Upper lobe of left lung (tissue), 6 donors: Measurements from ENCODE around the gene CCDC61. TPM values are rescaled to one million over a fixed set of nuclear protein-coding genes. Genes with fewer than 3 reads are reported as not detected.

Experiments used
- ATAC-seq, 2 donors: fragments of 200-7000 bp; cut with Tn5 transposase; one replicate each; pipeline ENCODE4 v1.9.1; 2022; ENCODE audit warnings: mild to moderate bottlenecking in 2 of 2, moderate library complexity in 2 of 2; ENCODE audit not compliant: low FRiP score in 2 of 2
- DNase-seq, 2 donors: peaks; one replicate each; pipeline ENCODE4 v3.0.0-alpha.2; 2019 to 2020
- H3K27ac ChIP-seq, 4 donors: fragments of 200-600 bp; sonication (generic); one replicate each; pipeline ENCODE4 v1.5.1; 2016 to 2019
- H3K27me3 ChIP-seq, 4 donors: fragments of 200-600 bp; sonication (generic); one replicate each; pipeline ENCODE4 v1.5.1; 2017 to 2019
- H3K36me3 ChIP-seq, 4 donors: fragments of 200-600 bp; sonication (generic); one replicate each; pipeline ENCODE4 v1.5.1; 2016 to 2019
- H3K4me1 ChIP-seq, 4 donors: fragments of 200-600 bp; sonication (generic); one replicate each; pipeline ENCODE4 v1.5.1; 2018 to 2019
- H3K4me3 ChIP-seq, 4 donors: fragments of 200-600 bp; sonication (generic); one replicate each; pipeline ENCODE4 v1.5.1; 2017 to 2019; ENCODE audit warnings: mild to moderate bottlenecking in 2 of 4, moderate library complexity in 1 of 4
- H3K9me3 ChIP-seq, 4 donors: fragments of 200-600 bp; sonication (generic); one replicate each; pipeline ENCODE4 v1.5.1; 2018 to 2019
- EP300 ChIP-seq, 4 donors: sonication (generic); formaldehyde crosslinking; IDR thresholded peaks; one replicate each; pipeline ENCODE4 v1.5.1; 2017; ENCODE audit warnings: antibody characterized with exemption in 4 of 4, control low read depth in 2 of 4
- POLR2A ChIP-seq, 4 donors: fragments of 450-650 bp; IDR thresholded peaks; one replicate each; pipeline ENCODE4 v1.5.1; 2016 to 2017; ENCODE audit warnings: antibody characterized with exemption in 4 of 4, mild to moderate bottlenecking in 2 of 4
- POLR2AphosphoS5 ChIP-seq, 2 donors: sonication (generic); formaldehyde crosslinking; IDR thresholded peaks; one replicate each; pipeline ENCODE4 v1.5.1; 2017; ENCODE audit warnings: antibody characterized with exemption in 2 of 2
- WGBS, 2 donors: methylation state at CpG; one replicate each; pipeline ENCODE4 v1.1.5; 2017 to 2018; 5-methylcytosine and 5-hydroxymethylcytosine counted together
- total RNA-seq, 6 donors: library from RNA; depleted of rRNA in 4 of 6; stranded (reverse); fragments of >200 nt in 4 of 6; gene quantifications; one replicate each; pipeline versions ENCODE4 v1.1.0 to v1.2.1, GENCODE V29; 2016 to 2021
- TF ChIP-seq, protein P1 (sequence below), 6 experiments: fragments of 450-650 bp in 4 of 6; fragments of 200-600 bp in 2 of 6; sonication (generic) in 2 of 6; IDR thresholded peaks; one replicate each; pipeline ENCODE4 v1.5.1; 2016 to 2019; ENCODE audit warnings: antibody characterized with exemption in 6 of 6
- donor health status: DM: no; HTN: no; CAD: no; lungs with moderate emphysema.
- donor health status: DM: no; HTN: yes; CAD: no; lungs with severe emphysema.

The CCDC61 gene
- total RNA-seq, 6 donors from 2014 or later = 5.9 to 28.3 (median 20.3) TPM

DNA sequence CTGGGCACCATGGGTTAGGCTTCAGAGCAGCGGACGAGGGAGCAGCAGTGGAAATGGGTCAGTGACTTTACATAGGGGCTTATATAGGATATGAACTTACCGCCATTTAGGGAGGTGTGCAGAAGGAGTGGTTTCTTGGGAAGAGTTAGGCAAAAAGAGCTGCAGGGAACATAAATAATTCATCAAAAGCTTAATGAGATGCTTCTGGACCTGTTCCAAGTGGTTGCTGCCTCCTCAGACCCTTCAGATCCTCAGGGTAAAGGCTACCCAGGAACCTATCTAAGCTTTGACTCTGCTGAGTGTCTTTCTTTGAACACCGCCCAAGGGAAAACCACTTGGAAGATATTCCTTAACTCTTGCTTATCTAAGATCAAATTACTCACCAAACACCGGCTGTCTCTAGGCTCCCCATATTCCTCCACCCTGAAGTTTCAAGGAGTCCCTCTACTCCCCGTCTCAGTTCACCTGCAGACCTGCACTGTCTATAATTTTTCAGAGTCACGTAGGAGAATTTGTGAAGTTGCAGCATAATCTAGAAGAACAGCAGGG, 45.8 kb downstream of the CCDC61 start, which contains the start of gene IGFL4:
IGFL4 (minus strand) TSS at position 51 of the 549 bp plus-strand sequence; CDS start at position 11, 40 bp downstream.
- no peaks in the 10 kb centered on the region for H3K4me1 ChIP-seq
- TF ChIP-seq, protein P1, sequence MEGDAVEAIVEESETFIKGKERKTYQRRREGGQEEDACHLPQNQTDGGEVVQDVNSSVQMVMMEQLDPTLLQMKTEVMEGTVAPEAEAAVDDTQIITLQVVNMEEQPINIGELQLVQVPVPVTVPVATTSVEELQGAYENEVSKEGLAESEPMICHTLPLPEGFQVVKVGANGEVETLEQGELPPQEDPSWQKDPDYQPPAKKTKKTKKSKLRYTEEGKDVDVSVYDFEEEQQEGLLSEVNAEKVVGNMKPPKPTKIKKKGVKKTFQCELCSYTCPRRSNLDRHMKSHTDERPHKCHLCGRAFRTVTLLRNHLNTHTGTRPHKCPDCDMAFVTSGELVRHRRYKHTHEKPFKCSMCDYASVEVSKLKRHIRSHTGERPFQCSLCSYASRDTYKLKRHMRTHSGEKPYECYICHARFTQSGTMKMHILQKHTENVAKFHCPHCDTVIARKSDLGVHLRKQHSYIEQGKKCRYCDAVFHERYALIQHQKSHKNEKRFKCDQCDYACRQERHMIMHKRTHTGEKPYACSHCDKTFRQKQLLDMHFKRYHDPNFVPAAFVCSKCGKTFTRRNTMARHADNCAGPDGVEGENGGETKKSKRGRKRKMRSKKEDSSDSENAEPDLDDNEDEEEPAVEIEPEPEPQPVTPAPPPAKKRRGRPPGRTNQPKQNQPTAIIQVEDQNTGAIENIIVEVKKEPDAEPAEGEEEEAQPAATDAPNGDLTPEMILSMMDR (IDR thresholded peaks at IDR 0.05) = no peak
- no peak for TF ChIP-seq POLR2A (IDR thresholded peaks at IDR 0.05)
- TF ChIP-seq EP300 (IDR thresholded peaks at IDR 0.05) = no peak
- TF ChIP-seq POLR2AphosphoS5 (IDR thresholded peaks at IDR 0.05) = no peak
- peaks cover 0 to 3% (median 0%) of the 10 kb centered on the region in 4 donors for H3K27me3 ChIP-seq
- no peak for DNase-seq
- no peak for ATAC-seq
- H3K36me3 ChIP-seq = no peaks in the 10 kb centered on the region
- H3K4me3 ChIP-seq = no peak within 1 kb of the TSS
- H3K27ac ChIP-seq = no peak within 1 kb of the TSS
- 40 to 55% methylated on average over 7 of the region's 7 CpGs for WGBS, 2 donors
- no peaks in the 10 kb centered on the region for H3K9me3 ChIP-seq

DNA sequence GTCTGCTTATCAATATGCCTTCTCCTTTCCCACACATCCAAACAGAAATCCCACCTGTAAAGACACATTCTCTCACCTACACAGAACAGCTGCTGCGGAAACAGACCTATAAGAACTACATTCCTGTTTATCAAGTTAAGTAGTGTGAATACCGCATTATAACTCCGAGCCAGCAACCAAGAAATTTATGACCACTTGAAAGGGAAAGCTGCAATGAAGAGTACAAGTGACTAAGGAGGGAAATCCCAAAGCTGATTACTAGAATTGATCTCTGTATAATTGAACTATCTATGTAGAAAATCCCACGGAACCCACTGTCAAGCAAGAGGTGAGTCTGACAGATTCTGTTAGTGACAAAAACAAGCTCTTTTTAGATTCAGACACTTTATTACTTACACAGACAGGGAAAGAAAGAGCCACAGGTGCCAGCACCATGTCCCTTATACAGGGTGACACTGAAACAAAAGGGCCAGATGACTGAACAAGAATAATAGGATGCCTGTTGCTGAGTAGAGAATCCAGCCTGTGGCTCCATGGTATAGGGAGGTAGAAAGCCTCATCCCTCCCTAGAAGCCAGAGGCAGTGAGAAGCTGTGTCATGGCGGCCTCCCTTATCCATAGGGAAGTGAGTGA, 47.1 kb downstream of the CCDC61 start:
- WGBS, 2 donors = 59 to 76% methylated on average over 5 of the region's 5 CpGs
- no peaks in the 10 kb centered on the region for H3K9me3 ChIP-seq
- no peaks in the 10 kb centered on the region for H3K36me3 ChIP-seq
- DNase-seq = no peak
- TF ChIP-seq EP300 (IDR thresholded peaks at IDR 0.05) = no peak
- no peak for TF ChIP-seq POLR2A (IDR thresholded peaks at IDR 0.05)
- TF ChIP-seq, protein P1 (IDR thresholded peaks at IDR 0.05) = no peak
- no peak for TF ChIP-seq POLR2AphosphoS5 (IDR thresholded peaks at IDR 0.05)
- no peak for ATAC-seq
- H3K4me3 ChIP-seq = no peak overlapping the region
- H3K4me1 ChIP-seq = no peaks in the 10 kb centered on the region
- H3K27me3 ChIP-seq = peaks cover 0 to 3% (median 0%) of the 10 kb centered on the region in 4 donors
- no peak overlapping the region for H3K27ac ChIP-seq

GRCh38 chr19:46043519-46043918, 48.3 kb downstream of the CCDC61 start:
- Histone ChIP-seq H3K4me3 (no peak overlapping the region), H3K4me1 (no peaks in the 10 kb centered on the region), H3K27me3 (peaks cover 0 to 3% (median 0%) of the 10 kb centered on the region in 4 donors), H3K27ac (no peak overlapping the region), H3K9me3 (no peaks in the 10 kb centered on the region), H3K36me3 (no peaks in the 10 kb centered on the region)
- ATAC-seq (no peak), DNase-seq (no peak)
- 95 to 100% methylated on average over 1 of the region's 1 CpG for WGBS, 2 donors
- TF ChIP-seq EP300 (IDR thresholded peaks at IDR 0.05) (no peak), POLR2AphosphoS5 (IDR thresholded peaks at IDR 0.05) (no peak), POLR2A (IDR thresholded peaks at IDR 0.05) (no peak)

DNA sequence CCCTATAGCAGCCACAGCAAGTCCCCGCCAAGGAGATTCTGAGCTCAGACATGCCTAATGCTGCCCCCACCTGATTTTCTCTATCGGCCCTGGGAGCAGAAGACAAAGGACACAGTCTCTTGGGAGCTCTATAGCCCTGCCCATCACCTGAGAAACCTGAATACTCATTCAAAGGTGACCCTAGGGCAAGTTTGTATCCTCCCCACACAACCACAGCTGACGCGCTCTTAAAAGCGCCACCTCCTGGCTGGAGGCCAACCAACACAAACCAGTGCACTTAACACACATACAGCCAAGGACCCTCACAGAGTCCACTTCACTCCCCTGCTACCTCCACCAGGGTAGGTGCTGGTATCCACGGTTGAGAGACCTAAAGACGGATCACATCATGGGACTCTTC, 54.3 kb downstream of the CCDC61 start:
- peaks cover 0 to 4% (median 0%) of the 10 kb centered on the region in 4 donors for H3K27me3 ChIP-seq
- no peak overlapping the region for H3K4me3 ChIP-seq
- no peak for DNase-seq
- WGBS, 2 donors = 16 to 24% methylated on average over 5 to 7 of the region's 7 CpGs
- no peak overlapping the region for H3K27ac ChIP-seq
- TF ChIP-seq POLR2A (IDR thresholded peaks at IDR 0.05) (no peak), POLR2AphosphoS5 (IDR thresholded peaks at IDR 0.05) (no peak), EP300 (IDR thresholded peaks at IDR 0.05) (no peak)
- TF ChIP-seq, protein P1 (IDR thresholded peaks at IDR 0.05) = no peak
- ATAC-seq = no peak
- H3K9me3 ChIP-seq = no peaks in the 10 kb centered on the region
- no peaks in the 10 kb centered on the region for H3K4me1 ChIP-seq
- H3K36me3 ChIP-seq = no peaks in the 10 kb centered on the region

DNA sequence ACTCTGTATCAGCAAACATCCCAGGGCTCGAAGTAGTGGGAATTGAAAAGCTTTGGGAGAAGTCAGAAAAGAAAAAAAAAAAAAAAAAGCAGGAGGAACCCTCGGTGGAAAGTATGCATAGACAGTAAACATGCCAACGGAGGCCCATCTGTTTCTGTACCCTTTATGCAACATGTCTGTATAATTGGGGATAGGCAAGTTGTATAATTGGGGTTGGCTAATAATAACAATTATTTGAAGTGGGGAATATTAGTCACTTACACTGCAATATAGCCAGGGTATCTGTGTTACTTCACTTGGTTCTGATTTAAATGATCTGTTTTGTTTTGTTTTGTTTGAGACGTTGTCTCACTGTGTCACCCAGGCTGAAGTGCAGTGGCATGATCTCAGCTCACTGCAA, 57.6 kb downstream of the CCDC61 start:
- TF ChIP-seq, protein P1 (IDR thresholded peaks at IDR 0.05) = no peak
- TF ChIP-seq POLR2A (IDR thresholded peaks at IDR 0.05) (no peak), EP300 (IDR thresholded peaks at IDR 0.05) (no peak), POLR2AphosphoS5 (IDR thresholded peaks at IDR 0.05) (no peak)
- 45 to 57% methylated on average over 4 of the region's 4 CpGs for WGBS, 2 donors
- no peaks in the 10 kb centered on the region for H3K4me1 ChIP-seq
- DNase-seq = no peak
- peaks cover 0 to 4% (median 0%) of the 10 kb centered on the region in 4 donors for H3K27me3 ChIP-seq
- H3K4me3 ChIP-seq = no peak overlapping the region
- ATAC-seq = no peak
- no peaks in the 10 kb centered on the region for H3K9me3 ChIP-seq
- no peak overlapping the region for H3K27ac ChIP-seq
- no peaks in the 10 kb centered on the region for H3K36me3 ChIP-seq
